BLaER1 treated with 17β-estradiol and CSF1 and Interleukin-3, amounts not matched to agents 10 nM and 100 nM (cell line): Measurements from ENCODE around the gene GBA2.

Source experiments
- H3K27ac ChIP-seq, 11 experiments: shearing (Covaris generic); formaldehyde crosslinking; 2 replicates each; pipeline ENCODE4 v1.8.1; 2022
- H3K27me3 ChIP-seq, 11 experiments: shearing (Covaris generic); formaldehyde crosslinking; 2 replicates each; pipeline ENCODE4 v1.8.1; 2022
- H3K36me3 ChIP-seq, 11 experiments: shearing (Covaris generic); formaldehyde crosslinking; 2 replicates each; pipeline ENCODE4 v1.8.1; 2022
- H3K4me1 ChIP-seq, 10 experiments: shearing (Covaris generic); formaldehyde crosslinking; 2 replicates each; pipeline ENCODE4 v1.8.1; 2022
- H3K4me2 ChIP-seq, 11 experiments: shearing (Covaris generic); formaldehyde crosslinking; 2 replicates each; pipeline ENCODE4 v1.8.1; 2022
- H3K4me3 ChIP-seq, 10 experiments: shearing (Covaris generic); formaldehyde crosslinking; 2 replicates each; pipeline ENCODE4 v1.8.1; 2022
- H3K9ac ChIP-seq, 11 experiments: shearing (Covaris generic); formaldehyde crosslinking; 2 replicates each; pipeline ENCODE4 v1.8.1; 2022
- H3K9me3 ChIP-seq, 11 experiments: shearing (Covaris generic); formaldehyde crosslinking; replicated peaks in 1 of 11; 2 replicates each; pipeline ENCODE4 v1.8.1; 2022
- H4K20me1 ChIP-seq, 11 experiments: shearing (Covaris generic); formaldehyde crosslinking; 2 replicates each; pipeline ENCODE4 v1.8.1; 2022
- Cebpa-rat ChIP-seq, 11 experiments: shearing (Covaris generic); IDR thresholded peaks; 2 replicates each; pipeline ENCODE4 v1.8.1; 2022

Gene GBA2

GRCh38 chr9:35790385-35791296 is 41.6 kb upstream of the GBA2 start:
- no peaks in the 10 kb centered on the region for H3K9me3 ChIP-seq
- H3K4me1 ChIP-seq = peaks cover 6 to 16% (median 13%) of the 10 kb centered on the region in 10 experiments; a peak in 14 of 20 replicates
- no peak overlapping the region for H3K4me3 ChIP-seq
- peak overlapping the region in 9 of 11 experiments; percentile 6 to 33 (median 15); a peak in 11 of 22 replicates for H3K4me2 ChIP-seq
- H4K20me1 ChIP-seq = no peaks in the 10 kb centered on the region
- no peak overlapping the region for H3K27ac ChIP-seq
- no peak for TF ChIP-seq Cebpa-rat (IDR thresholded peaks at IDR 0.05)
- H3K36me3 ChIP-seq = no peaks in the 10 kb centered on the region
- H3K27me3 ChIP-seq = peaks cover 7 to 22% (median 15%) of the 10 kb centered on the region in 11 experiments; a peak in 20 of 22 replicates
- peak overlapping the region in 1 of 11 experiments; percentile 4; a peak in 2 of 22 replicates for H3K9ac ChIP-seq

DNA sequence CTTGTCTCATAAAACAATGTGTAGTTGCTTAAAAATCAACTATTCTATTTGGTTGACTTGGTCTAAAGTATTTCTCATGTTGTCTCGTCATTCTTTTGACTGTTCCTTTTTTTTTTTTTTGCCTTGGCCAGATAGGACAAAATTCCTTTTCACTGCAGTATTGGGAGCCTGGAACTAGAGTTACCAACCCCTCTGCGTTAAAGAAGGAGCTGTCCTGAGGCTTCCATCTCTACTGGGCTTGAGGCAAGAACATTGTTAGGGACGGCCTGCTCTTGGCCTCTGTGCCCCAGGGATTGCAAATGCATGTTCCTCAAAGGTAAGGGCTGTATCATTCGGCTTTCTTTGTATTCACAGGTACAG is 41.0 kb upstream of the GBA2 start:
- H3K27ac ChIP-seq = no peak overlapping the region

DNA sequence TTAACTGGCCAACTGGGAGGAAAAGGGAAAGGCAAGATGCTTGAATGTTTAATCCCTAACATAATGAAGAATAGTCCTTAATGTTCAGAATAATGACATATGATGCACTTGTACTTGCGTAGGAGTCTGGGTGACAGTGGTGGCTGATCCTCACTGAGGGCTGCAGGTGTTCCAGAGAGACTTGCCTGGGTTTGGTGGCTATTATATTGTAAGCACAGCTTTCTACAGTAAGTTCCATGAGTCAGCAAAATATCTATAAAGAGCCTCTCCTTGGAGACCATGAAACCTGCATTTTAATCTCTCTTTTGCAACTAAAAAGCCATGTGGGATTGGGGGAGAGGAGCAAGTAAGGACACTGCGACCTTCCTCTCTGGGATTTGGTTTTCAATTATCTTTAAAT is 40.5 kb upstream of the GBA2 start:
- Histone ChIP-seq H3K4me1 (peaks cover 6 to 14% (median 13%) of the 10 kb centered on the region in 10 experiments; a peak in 14 of 20 replicates), H3K9ac (no peak overlapping the region), H3K4me2 (no peak overlapping the region), H3K9me3 (no peaks in the 10 kb centered on the region), H4K20me1 (no peaks in the 10 kb centered on the region), H3K27ac (no peak overlapping the region), H3K4me3 (no peak overlapping the region), H3K27me3 (peaks cover 7 to 22% (median 15%) of the 10 kb centered on the region in 11 experiments; a peak in 20 of 22 replicates), H3K36me3 (no peaks in the 10 kb centered on the region)
- TF ChIP-seq Cebpa-rat (IDR thresholded peaks at IDR 0.05) = no peak

More for the DNA sequence above, 41.0 kb upstream of the GBA2 start:
- H3K27me3 ChIP-seq = peaks cover 7 to 22% (median 15%) of the 10 kb centered on the region in 11 experiments; a peak in 20 of 22 replicates
- peaks cover 6 to 16% (median 13%) of the 10 kb centered on the region in 10 experiments; a peak in 14 of 20 replicates for H3K4me1 ChIP-seq
- H3K36me3 ChIP-seq = no peaks in the 10 kb centered on the region
- H3K4me2 ChIP-seq = no peak overlapping the region
- no peak for TF ChIP-seq Cebpa-rat (IDR thresholded peaks at IDR 0.05)
- no peaks in the 10 kb centered on the region for H4K20me1 ChIP-seq
- H3K9ac ChIP-seq = no peak overlapping the region
- H3K9me3 ChIP-seq = no peaks in the 10 kb centered on the region
- no peak overlapping the region for H3K4me3 ChIP-seq

DNA sequence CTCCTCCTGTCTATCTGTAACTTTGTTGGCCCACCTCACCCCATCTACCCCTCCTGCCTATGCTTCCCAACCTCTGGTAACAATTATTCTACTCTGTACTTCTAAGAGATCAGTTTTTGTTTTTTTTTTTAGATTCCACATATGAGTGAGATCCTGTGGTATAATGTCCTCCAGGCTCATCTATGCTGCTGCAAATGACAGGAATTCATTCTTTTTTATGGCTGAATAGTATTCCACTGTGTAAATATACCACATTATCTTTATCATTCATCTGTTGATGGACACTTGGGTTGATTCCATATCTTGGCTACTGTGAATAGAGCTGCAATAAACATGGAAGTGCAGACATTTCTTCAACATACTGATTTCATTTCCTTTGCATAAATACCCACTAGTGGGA is 34.4 kb upstream of the GBA2 start:
- Histone ChIP-seq H3K27me3 (no peaks in the 10 kb centered on the region), H3K4me3 (no peak overlapping the region), H3K9me3 (no peaks in the 10 kb centered on the region), H4K20me1 (no peaks in the 10 kb centered on the region), H3K27ac (no peak overlapping the region), H3K9ac (no peak overlapping the region), H3K4me2 (no peak overlapping the region), H3K36me3 (0 out of 22 replicates have a peak, but pooled peaks cover 0 to 4% (median 0%) of the 10 kb centered on the region in 11 experiments), H3K4me1 (peaks cover 0 to 9% (median 8%) of the 10 kb centered on the region in 10 experiments; a peak in 11 of 20 replicates)
- no peak for TF ChIP-seq Cebpa-rat (IDR thresholded peaks at IDR 0.05)

GRCh38 chr9:35781066-35781465 is 32.0 kb upstream of the GBA2 start:
- Histone ChIP-seq H3K4me2 (no peak overlapping the region), H3K9ac (no peak overlapping the region), H4K20me1 (no peaks in the 10 kb centered on the region), H3K27ac (no peak overlapping the region), H3K36me3 (0 out of 22 replicates have a peak, but pooled peaks cover 0 to 4% (median 0%) of the 10 kb centered on the region in 11 experiments), H3K9me3 (no peaks in the 10 kb centered on the region), H3K4me1 (peaks cover 4 to 8% (median 5%) of the 10 kb centered on the region in 10 experiments), H3K27me3 (no peaks in the 10 kb centered on the region), H3K4me3 (no peak overlapping the region)
- TF ChIP-seq Cebpa-rat (IDR thresholded peaks at IDR 0.05) = no peak

- no peak for TF ChIP-seq Cebpa-rat (IDR thresholded peaks at IDR 0.05)
- Histone ChIP-seq H3K4me2 (no peak overlapping the region), H3K9me3 (no peaks in the 10 kb centered on the region), H3K27me3 (no peaks in the 10 kb centered on the region), H3K4me1 (peaks cover 13 to 19% (median 17%) of the 10 kb centered on the region in 10 experiments), H3K36me3 (0 out of 22 replicates have a peak, but pooled peaks cover 0 to 3% (median 0%) of the 10 kb centered on the region in 11 experiments), H3K4me3 (no peak overlapping the region), H3K9ac (no peak overlapping the region), H4K20me1 (no peaks in the 10 kb centered on the region), H3K27ac (no peak overlapping the region)
These were observed 29.5 kb upstream of the GBA2 start for GRCh38 chr9:35778496-35778895.

DNA sequence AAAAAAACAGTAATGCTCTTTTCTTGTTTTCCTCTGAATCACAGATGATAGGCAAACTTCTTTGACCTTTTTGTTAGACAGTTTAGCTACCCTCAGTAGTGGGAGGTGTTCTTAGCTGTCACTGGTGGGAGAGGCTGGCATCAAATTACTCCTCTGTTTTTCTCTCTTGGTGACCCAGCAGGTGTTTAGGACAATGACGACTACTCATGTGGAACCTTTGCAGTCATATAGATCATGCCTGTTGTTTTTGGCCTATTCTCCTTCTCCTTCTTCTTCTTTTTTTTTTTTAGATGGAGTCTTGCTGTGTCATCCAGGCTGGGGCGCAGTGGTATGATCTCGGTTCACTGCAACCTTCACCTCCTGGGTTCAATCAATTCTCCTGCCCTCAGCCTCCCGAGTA is 27.0 kb upstream of the GBA2 start:
- Histone ChIP-seq H3K27me3 (no peaks in the 10 kb centered on the region), H3K27ac (peak overlapping the region in 1 of 11 experiments; percentile 31; a peak in 1 of 22 replicates), H3K4me3 (no peak overlapping the region), H3K4me2 (peak overlapping the region; percentile 23 to 64 (median 50)), H3K4me1 (peaks cover 13 to 19% (median 17%) of the 10 kb centered on the region in 10 experiments), H4K20me1 (no peaks in the 10 kb centered on the region), H3K9me3 (no peaks in the 10 kb centered on the region), H3K9ac (no peak overlapping the region), H3K36me3 (no peaks in the 10 kb centered on the region)
- no peak for TF ChIP-seq Cebpa-rat (IDR thresholded peaks at IDR 0.05)

DNA sequence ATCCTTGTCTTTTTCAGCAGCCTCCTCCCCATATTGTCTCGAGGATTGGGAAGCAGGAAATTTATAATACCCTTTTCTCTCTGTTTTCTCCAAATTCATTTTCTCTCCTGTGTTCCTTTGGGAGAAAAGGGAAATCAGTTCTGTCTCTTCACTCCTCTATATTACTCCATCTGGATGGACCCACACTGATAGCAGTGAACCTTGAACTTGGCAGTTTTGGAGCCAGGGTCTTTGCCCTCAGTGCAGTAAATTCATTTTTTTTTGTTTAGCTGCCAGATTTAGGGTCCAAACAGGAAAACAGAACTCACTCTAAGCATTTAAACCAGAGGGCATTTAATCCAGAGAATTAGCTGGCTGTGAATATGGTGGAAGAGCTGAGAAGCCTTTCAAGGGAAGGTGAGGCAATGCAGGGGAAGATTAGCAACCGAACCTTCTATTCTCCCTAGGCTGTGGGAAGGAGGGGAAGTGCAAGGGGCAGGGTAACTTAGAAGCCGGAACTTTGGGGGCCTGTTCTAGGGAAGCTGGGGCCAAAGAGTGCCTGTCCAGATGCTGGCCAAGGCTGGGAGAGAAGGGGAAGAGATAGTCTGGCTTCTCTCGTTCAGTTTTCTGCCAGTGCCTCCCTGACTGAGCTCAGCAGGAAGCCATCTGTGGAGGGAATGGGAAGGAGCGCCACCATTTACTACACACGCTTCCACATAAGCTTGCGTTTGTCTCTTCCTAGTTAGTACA is 26.0 kb upstream of the GBA2 start:
- peak overlapping the region; percentile 23 to 64 (median 41); a peak in 21 of 22 replicates for H3K4me2 ChIP-seq
- peaks cover 13 to 19% (median 17%) of the 10 kb centered on the region in 10 experiments for H3K4me1 ChIP-seq
- H3K9me3 ChIP-seq = no peaks in the 10 kb centered on the region
- peak overlapping the region in 4 of 11 experiments; percentile 3 to 33 (median 25); a peak in 3 of 22 replicates for H3K27ac ChIP-seq
- TF ChIP-seq Cebpa-rat (IDR thresholded peaks at IDR 0.05) = no peak
- no peaks in the 10 kb centered on the region for H4K20me1 ChIP-seq
- H3K9ac ChIP-seq = no peak overlapping the region
- no peaks in the 10 kb centered on the region for H3K27me3 ChIP-seq
- H3K36me3 ChIP-seq = no peaks in the 10 kb centered on the region
- no peak overlapping the region for H3K4me3 ChIP-seq

GRCh38 chr9:35771943-35772342 is 22.9 kb upstream of the GBA2 start:
- peaks cover 13 to 19% (median 17%) of the 10 kb centered on the region in 10 experiments for H3K4me1 ChIP-seq
- H4K20me1 ChIP-seq = no peaks in the 10 kb centered on the region
- no peak overlapping the region for H3K9ac ChIP-seq
- H3K9me3 ChIP-seq = no peaks in the 10 kb centered on the region
- H3K4me3 ChIP-seq = no peak overlapping the region
- no peak overlapping the region for H3K4me2 ChIP-seq
- no peaks in the 10 kb centered on the region for H3K27me3 ChIP-seq
- H3K36me3 ChIP-seq = no peaks in the 10 kb centered on the region
- TF ChIP-seq Cebpa-rat (IDR thresholded peaks at IDR 0.05) = 0 out of 22 replicates have a peak, but pooled peaks of 1 of the 11 experiments have one; percentile 26
- H3K27ac ChIP-seq = no peak overlapping the region
